MM.1S (cell line): Measurements from ENCODE around the gene MRPS9.

Experiments
- DNase-seq: peaks from one replicate; pipeline ENCODE4 v3.0.0-alpha.2; 2015
- H2AFZ ChIP-seq: fragments of 300-600 bp; sonication (generic); 2 replicates; pipeline ENCODE4 v1.6.0; 2016; ENCODE audit warnings: antibody characterized with exemption, low read length
- H3F3A ChIP-seq: fragments of 300-600 bp; sonication (generic); 2 replicates; pipeline ENCODE4 v1.6.1; 2016; ENCODE audit warnings: mild to moderate bottlenecking, antibody characterized with exemption, low read length, moderate library complexity, mixed read lengths; ENCODE audit not compliant: insufficient read depth
- H3K27ac ChIP-seq: fragments of 300-600 bp; sonication (generic); 2 replicates; pipeline ENCODE4 v1.5.1; 2016; ENCODE audit warnings: mild to moderate bottlenecking, low read length
- H3K27me3 ChIP-seq: fragments of 300-600 bp; sonication (generic); replicated peaks from 2 replicates; pipeline ENCODE4 v1.6.0; 2016; ENCODE audit warnings: low read length; ENCODE audit not compliant: insufficient read depth
- H3K36me3 ChIP-seq: fragments of 300-600 bp; sonication (generic); replicated peaks from 2 replicates; pipeline ENCODE4 v1.6.1; 2016; ENCODE audit warnings: mild to moderate bottlenecking, low read length, mixed read lengths; ENCODE audit not compliant: insufficient read depth
- H3K4me1 ChIP-seq: fragments of 300-600 bp; sonication (generic); 2 replicates; pipeline ENCODE4 v1.6.1; 2016; ENCODE audit warnings: low read length, mixed read lengths
- H3K4me2 ChIP-seq: fragments of 300-600 bp; sonication (generic); 2 replicates; pipeline ENCODE4 v1.6.0; 2016; ENCODE audit warnings: low read depth, low read length
- H3K4me3 ChIP-seq: fragments of 300-600 bp; sonication (generic); 2 replicates; pipeline ENCODE4 v1.5.1; 2016; ENCODE audit warnings: low read length, mixed read lengths
- H3K79me2 ChIP-seq: fragments of 300-600 bp; sonication (generic); 2 replicates; pipeline ENCODE4 v1.6.1; 2016; ENCODE audit warnings: mixed run types, low read length, mixed read lengths
- H3K9ac ChIP-seq: fragments of 300-600 bp; sonication (generic); 2 replicates; pipeline ENCODE4 v1.6.1; 2016; ENCODE audit warnings: low read length, mixed read lengths
- H3K9me2 ChIP-seq: fragments of 300-600 bp; sonication (generic); replicated peaks from 2 replicates; pipeline ENCODE4 v1.6.1; 2016; ENCODE audit warnings: mild to moderate bottlenecking, low read length, mixed read lengths; ENCODE audit not compliant: insufficient read depth
- H3K9me3 ChIP-seq: fragments of 300-600 bp; sonication (generic); replicated peaks from 2 replicates; pipeline ENCODE4 v1.6.1; 2016; ENCODE audit warnings: mild to moderate bottlenecking, low read length, mixed read lengths; ENCODE audit not compliant: insufficient read depth
- H4K20me1 ChIP-seq: fragments of 300-600 bp; sonication (generic); 2 replicates; pipeline ENCODE4 v1.6.1; 2016; ENCODE audit warnings: mild to moderate bottlenecking, low read length, moderate library complexity, mixed read lengths; ENCODE audit not compliant: insufficient read depth
- CTCF ChIP-seq: fragments of 300-600 bp; sonication (generic); IDR thresholded peaks from 2 replicates; pipeline ENCODE4 v1.5.1; 2016; ENCODE audit warnings: antibody characterized with exemption, low read length, mixed read lengths
- EZH2 ChIP-seq: fragments of 300-600 bp; sonication (generic); optimal IDR thresholded peaks from 2 replicates; pipeline ENCODE3; 2017; ENCODE audit warnings: low read depth, mild to moderate bottlenecking, antibody characterized with exemption, low read length, mixed read lengths
- EZH2phosphoT487 ChIP-seq: fragments of 300-600 bp; sonication (generic); IDR thresholded peaks from 2 replicates; pipeline ENCODE4 v1.6.1; 2018; ENCODE audit warnings: antibody characterized with exemption, low read length

The MRPS9 gene

GRCh38 chr2:105062158-105062557 lies 24.3 kb downstream of the MRPS9 start:
- TF ChIP-seq EZH2: no peak
- no peak for TF ChIP-seq CTCF
- TF ChIP-seq EZH2phosphoT487: no peak
- no peak overlapping the region for H3K4me2 ChIP-seq
- H3K9ac ChIP-seq: no peak overlapping the region
- H3F3A ChIP-seq: no peaks in the 10 kb centered on the region
- no peak for DNase-seq
- H2AFZ ChIP-seq: no peak overlapping the region
- H3K27ac ChIP-seq: no peak overlapping the region
- no peaks in the 10 kb centered on the region for H3K4me1 ChIP-seq
- H3K27me3 ChIP-seq: no peaks in the 10 kb centered on the region
- no peak overlapping the region for H3K4me3 ChIP-seq
- no peaks in the 10 kb centered on the region for H3K9me3 ChIP-seq
- H3K79me2 ChIP-seq: no peaks in the 10 kb centered on the region
- no peaks in the 10 kb centered on the region for H4K20me1 ChIP-seq
- no peaks in the 10 kb centered on the region for H3K9me2 ChIP-seq
- H3K36me3 ChIP-seq: no peaks in the 10 kb centered on the region

- Histone ChIP-seq H3F3A (no peaks in the 10 kb centered on the region), H3K36me3 (no peaks in the 10 kb centered on the region), H3K4me3 (no peak overlapping the region), H3K79me2 (no peaks in the 10 kb centered on the region), H3K4me1 (0 out of 2 replicates have a peak, but pooled peaks cover 7% of the 10 kb centered on the region), H3K27ac (no peak overlapping the region), H3K27me3 (no peaks in the 10 kb centered on the region), H2AFZ (no peak overlapping the region), H3K9me3 (no peaks in the 10 kb centered on the region), H3K9me2 (no peaks in the 10 kb centered on the region), H4K20me1 (no peaks in the 10 kb centered on the region), H3K9ac (no peak overlapping the region), H3K4me2 (no peak overlapping the region)
- DNase-seq: no peak
- TF ChIP-seq CTCF (no peak), EZH2 (no peak), EZH2phosphoT487 (no peak)
These were observed 30.5 kb downstream of the MRPS9 start for GRCh38 chr2:105068387-105068786.

- Histone ChIP-seq H3F3A (no peaks in the 10 kb centered on the region), H3K79me2 (no peaks in the 10 kb centered on the region), H3K4me2 (no peak overlapping the region), H3K27ac (no peak overlapping the region), H3K4me3 (no peak overlapping the region), H3K9me3 (no peaks in the 10 kb centered on the region), H3K9ac (no peak overlapping the region), H3K4me1 (0 out of 2 replicates have a peak, but pooled peaks cover 7% of the 10 kb centered on the region), H2AFZ (no peak overlapping the region), H4K20me1 (no peaks in the 10 kb centered on the region), H3K36me3 (no peaks in the 10 kb centered on the region), H3K9me2 (no peaks in the 10 kb centered on the region), H3K27me3 (no peaks in the 10 kb centered on the region)
- DNase-seq: no peak
- no peak for TF ChIP-seq EZH2phosphoT487
- no peak for TF ChIP-seq EZH2
- no peak for TF ChIP-seq CTCF
These were observed 31.0 kb downstream of the MRPS9 start for GRCh38 chr2:105068875-105069274.
